ENCODE measurements around the gene LPP.

Gene LPP

DNA sequence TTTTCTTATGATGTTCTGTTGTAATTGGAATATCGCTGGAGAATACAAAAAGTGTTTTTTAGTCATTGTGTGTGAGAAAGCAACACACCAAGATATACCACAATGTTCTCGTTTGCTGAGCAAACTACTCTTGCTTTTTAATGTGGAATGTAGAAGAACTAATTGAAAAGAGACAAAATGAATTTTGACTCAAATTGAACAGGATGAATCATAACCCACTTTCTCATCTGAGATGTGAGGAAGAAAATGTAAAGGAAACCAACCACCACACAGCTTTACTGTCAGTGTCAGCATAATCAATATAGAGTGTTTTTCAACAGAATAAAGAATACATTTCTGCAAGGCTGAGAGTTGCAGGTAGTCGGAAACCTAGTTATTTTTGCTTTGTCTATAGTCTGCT lies 569.0 kb downstream of the LPP start:
- Histone ChIP-seq H3K4me3 (ENCODE audit: low read length) (no peak overlapping the region), H3K9me3 (ENCODE audit: control insufficient read depth, insufficient read depth, low read length) (no peaks in the 10 kb centered on the region), H3K4me2 (ENCODE audit: low read length) (no peak overlapping the region), H3K36me3 (ENCODE audit: control insufficient read depth, low read length) (no peaks in the 10 kb centered on the region), H3K79me2 (ENCODE audit: control insufficient read depth, low read length) (no peaks in the 10 kb centered on the region), H3K27me3 (ENCODE audit: control insufficient read depth, low read length) (no peaks in the 10 kb centered on the region), H3F3A (ENCODE audit: control insufficient read depth, insufficient read depth) (peaks cover 3% of the 10 kb centered on the region), H3K4me1 (ENCODE audit: control insufficient read depth, low read length) (peaks cover 60% of the 10 kb centered on the region), H3K9me2 (replicated peaks; ENCODE audit: control insufficient read depth, low read length) (no peaks in the 10 kb centered on the region), H3K27ac (ENCODE audit: low read depth, low read length) (no peak overlapping the region), H4K20me1 (ENCODE audit: control insufficient read depth, insufficient read depth, low read depth, low read length) (no peaks in the 10 kb centered on the region)
- no peak for TF ChIP-seq EZH2phosphoT487 (IDR thresholded peaks at IDR 0.05; ENCODE audit: borderline replicate concordance, low read length)
- TF ChIP-seq, protein P1, sequence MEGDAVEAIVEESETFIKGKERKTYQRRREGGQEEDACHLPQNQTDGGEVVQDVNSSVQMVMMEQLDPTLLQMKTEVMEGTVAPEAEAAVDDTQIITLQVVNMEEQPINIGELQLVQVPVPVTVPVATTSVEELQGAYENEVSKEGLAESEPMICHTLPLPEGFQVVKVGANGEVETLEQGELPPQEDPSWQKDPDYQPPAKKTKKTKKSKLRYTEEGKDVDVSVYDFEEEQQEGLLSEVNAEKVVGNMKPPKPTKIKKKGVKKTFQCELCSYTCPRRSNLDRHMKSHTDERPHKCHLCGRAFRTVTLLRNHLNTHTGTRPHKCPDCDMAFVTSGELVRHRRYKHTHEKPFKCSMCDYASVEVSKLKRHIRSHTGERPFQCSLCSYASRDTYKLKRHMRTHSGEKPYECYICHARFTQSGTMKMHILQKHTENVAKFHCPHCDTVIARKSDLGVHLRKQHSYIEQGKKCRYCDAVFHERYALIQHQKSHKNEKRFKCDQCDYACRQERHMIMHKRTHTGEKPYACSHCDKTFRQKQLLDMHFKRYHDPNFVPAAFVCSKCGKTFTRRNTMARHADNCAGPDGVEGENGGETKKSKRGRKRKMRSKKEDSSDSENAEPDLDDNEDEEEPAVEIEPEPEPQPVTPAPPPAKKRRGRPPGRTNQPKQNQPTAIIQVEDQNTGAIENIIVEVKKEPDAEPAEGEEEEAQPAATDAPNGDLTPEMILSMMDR (IDR thresholded peaks at IDR 0.05; ENCODE audit: low read depth, low read length, poor library complexity, severe bottlenecking), result no peak

DNA sequence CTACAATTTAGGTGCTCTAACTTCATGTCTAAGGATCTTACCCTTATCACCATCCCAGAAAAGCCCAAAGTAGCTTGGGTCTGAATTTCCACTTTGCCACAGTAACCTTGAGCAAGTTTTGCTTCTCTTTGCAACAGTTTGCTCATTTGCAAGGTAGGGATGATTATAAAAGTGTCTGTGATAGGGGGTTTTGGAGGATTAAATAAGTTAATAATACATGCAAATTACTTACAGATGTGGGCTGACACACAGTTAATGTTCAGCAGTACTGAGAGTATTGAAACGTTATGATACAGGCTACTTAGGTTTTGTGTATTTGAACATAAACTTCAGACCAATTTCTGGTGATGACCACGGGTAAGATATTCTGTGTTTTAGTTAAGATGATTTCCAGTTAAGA lies 573.1 kb downstream of the LPP start:
- peak overlapping the region; percentile 30 for H3K4me2 ChIP-seq (ENCODE audit: low read length)
- H3K9me3 ChIP-seq (ENCODE audit: control insufficient read depth, insufficient read depth, low read length), result no peaks in the 10 kb centered on the region
- no peaks in the 10 kb centered on the region for H3K9me2 ChIP-seq (replicated peaks; ENCODE audit: control insufficient read depth, low read length)
- peak overlapping the region; percentile 18; the same call in 1 of the 2 replicates for H3K27ac ChIP-seq (ENCODE audit: low read depth, low read length)
- H3K4me3 ChIP-seq (ENCODE audit: low read length), result peak overlapping the region; percentile 6; the same call in 1 of the 2 replicates
- TF ChIP-seq EZH2phosphoT487 (IDR thresholded peaks at IDR 0.05; ENCODE audit: borderline replicate concordance, low read length), result no peak
- TF ChIP-seq, protein P1 (IDR thresholded peaks at IDR 0.05; ENCODE audit: low read depth, low read length, poor library complexity, severe bottlenecking), result no peak
- H3F3A ChIP-seq (ENCODE audit: control insufficient read depth, insufficient read depth), result peaks cover 11% of the 10 kb centered on the region
- peaks cover 77% of the 10 kb centered on the region for H3K4me1 ChIP-seq (ENCODE audit: control insufficient read depth, low read length)
- H4K20me1 ChIP-seq (ENCODE audit: control insufficient read depth, insufficient read depth, low read depth, low read length), result no peaks in the 10 kb centered on the region
- peaks cover 9% of the 10 kb centered on the region; the same call in 1 of the 2 replicates for H3K36me3 ChIP-seq (ENCODE audit: control insufficient read depth, low read length)
- H3K79me2 ChIP-seq (ENCODE audit: control insufficient read depth, low read length), result no peaks in the 10 kb centered on the region
- H3K27me3 ChIP-seq (ENCODE audit: control insufficient read depth, low read length), result no peaks in the 10 kb centered on the region

DNA sequence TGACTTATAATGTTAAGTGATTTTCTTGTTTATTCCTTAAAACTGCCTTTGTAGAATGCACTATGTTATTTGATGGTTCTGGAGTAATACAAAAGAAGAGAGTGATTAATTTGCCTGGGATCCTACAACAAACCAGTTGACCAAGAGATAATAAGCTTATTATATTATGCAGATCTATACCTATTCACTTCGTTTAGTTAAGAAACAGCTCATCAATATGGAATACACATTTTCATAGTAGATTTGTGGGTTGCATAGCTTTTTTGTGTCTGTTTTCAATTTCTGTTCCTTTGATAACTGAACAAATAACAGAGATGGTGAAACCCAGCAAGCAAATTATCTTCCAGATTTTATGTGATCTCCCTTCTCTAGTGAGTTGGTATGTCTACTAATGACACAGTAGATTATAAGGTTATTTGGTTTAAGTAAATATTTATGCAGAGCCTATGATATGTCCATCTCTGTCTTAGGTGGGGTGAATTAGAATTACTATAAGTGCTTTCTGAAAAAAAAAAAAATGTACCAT lies 574.5 kb downstream of the LPP start:
- peaks cover 64% of the 10 kb centered on the region for H3K4me1 ChIP-seq (ENCODE audit: control insufficient read depth, low read length)
- peak overlapping the region; percentile 30 for H3K27ac ChIP-seq (ENCODE audit: low read depth, low read length)

More for the DNA sequence above, 574.5 kb downstream of the LPP start:
- H4K20me1 ChIP-seq (ENCODE audit: control insufficient read depth, insufficient read depth, low read depth, low read length), result no peaks in the 10 kb centered on the region
- peaks cover 11% of the 10 kb centered on the region; the same call in 1 of the 2 replicates for H3F3A ChIP-seq (ENCODE audit: control insufficient read depth, insufficient read depth)
- H3K4me3 ChIP-seq (ENCODE audit: low read length), result no peak overlapping the region
- no peaks in the 10 kb centered on the region for H3K27me3 ChIP-seq (ENCODE audit: control insufficient read depth, low read length)
- TF ChIP-seq, protein P1 (IDR thresholded peaks at IDR 0.05; ENCODE audit: low read depth, low read length, poor library complexity, severe bottlenecking), result no peak
- TF ChIP-seq EZH2phosphoT487 (IDR thresholded peaks at IDR 0.05; ENCODE audit: borderline replicate concordance, low read length), result no peak
- H3K4me2 ChIP-seq (ENCODE audit: low read length), result peak overlapping the region; percentile 66
- H3K36me3 ChIP-seq (ENCODE audit: control insufficient read depth, low read length), result peaks cover 9% of the 10 kb centered on the region; the same call in 1 of the 2 replicates
- no peaks in the 10 kb centered on the region for H3K9me3 ChIP-seq (ENCODE audit: control insufficient read depth, insufficient read depth, low read length)
- no peaks in the 10 kb centered on the region for H3K9me2 ChIP-seq (replicated peaks; ENCODE audit: control insufficient read depth, low read length)
- H3K79me2 ChIP-seq (ENCODE audit: control insufficient read depth, low read length), result no peaks in the 10 kb centered on the region
